H1 (cell line): Measurements from ENCODE around the gene CLEC1B. TPM values are rescaled to one million over a fixed set of nuclear protein-coding genes. Genes with fewer than 3 reads are reported as not detected.

Experiments used
- ASH2L ChIP-seq: fragments of 200-600, 300-600 bp; sonication (generic); IDR thresholded peaks from one replicate; pipeline ENCODE4 v1.7.1; 2017; ENCODE audit warnings: low read length
- JUND ChIP-seq: IDR thresholded peaks from 2 replicates; pipeline ENCODE4 v1.6.1; 2011; ENCODE audit warnings: mild to moderate bottlenecking, improper control_type of control experiment, low read length
- NRF1 ChIP-seq: IDR thresholded peaks from 2 replicates; pipeline ENCODE4 v1.6.1; 2011; ENCODE audit warnings: mild to moderate bottlenecking, low read depth, low read length, improper control_type of control experiment
- SUZ12 ChIP-seq: fragments of 200-600 bp; sonication (generic); IDR thresholded peaks from 2 replicates; pipeline ENCODE4 v1.6.1; 2012; ENCODE audit warnings: mild to moderate bottlenecking, inconsistent platforms, low read length, moderate library complexity, mixed read lengths
- YY1 ChIP-seq: IDR thresholded peaks from 2 replicates; pipeline ENCODE4 v1.6.1; 2011; ENCODE audit warnings: low read depth, mild to moderate bottlenecking, low read length
- polyA plus RNA-seq, 7 experiments: library from polyadenylated mRNA; depleted of rRNA in 3 of 7; stranded (reverse) in 5 of 7; unstranded in 2 of 7; fragments of >200 nt in 5 of 7; fragments of 200-250 nt in 2 of 7; gene quantifications; 1 replicate in 5 of 7; 2 replicates in 1 of 7; 4 replicates in 1 of 7; pipeline versions ENCODE4 v1.2.1 to v1.2.3, GENCODE V29; 2011 to 2013; ENCODE audit warnings: missing spikeins in 2 of 7, mixed read lengths in 2 of 7
- total RNA-seq: library from RNA; stranded (reverse); fragmentation: NEBNext Ultra II Directional; extraction: Animal tissue kit (Norgen Biotek cat#: 25700); gene quantifications from 2 replicates; pipeline ENCODE4 v1.2.1, GENCODE V29; 2021

The CLEC1B gene
- total and polyA plus RNA-seq, 2 of the 8 experiments (the other 6 are each of a cell fraction or from before 2014, with no cell fraction given), result not detected

- no peak for TF ChIP-seq YY1
- no peak for TF ChIP-seq SUZ12
- no peak for TF ChIP-seq JUND
- no peak for TF ChIP-seq ASH2L
- no peak for TF ChIP-seq NRF1
Observed at GRCh38 chr12:10027721-10028120, 28.8 kb upstream of the CLEC1B start (continued).
